ENCODE data around the gene ZDHHC3.

DNA sequence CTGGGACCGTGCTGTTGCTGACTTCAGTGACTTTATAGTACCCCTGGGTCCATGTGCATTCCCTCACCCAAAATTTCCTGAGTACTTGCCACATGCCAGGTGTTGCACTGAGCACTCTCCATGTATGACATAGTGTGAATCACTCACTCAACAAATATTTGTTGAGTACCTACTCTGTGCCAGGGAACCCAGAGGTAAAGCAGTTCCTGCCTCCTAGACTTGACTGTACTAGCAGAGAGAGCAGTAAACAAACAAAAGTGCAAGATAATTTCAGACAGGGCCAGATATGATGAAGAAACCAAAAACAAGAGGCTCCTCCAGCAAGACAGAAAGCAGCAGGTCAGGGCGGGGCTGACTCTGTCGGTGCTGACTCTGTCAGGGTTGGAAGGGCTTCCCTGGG, 89.4 kb downstream of the ZDHHC3 start:
- TF ChIP-seq GATA3 (IDR thresholded peaks at IDR 0.05; ENCODE audit: low read depth, low read length) (no peak), GATA2 (IDR thresholded peaks at IDR 0.05; ENCODE audit: low read depth, low read length) (no peak)
